ENCODE measurements around the gene PARP1.

DNA sequence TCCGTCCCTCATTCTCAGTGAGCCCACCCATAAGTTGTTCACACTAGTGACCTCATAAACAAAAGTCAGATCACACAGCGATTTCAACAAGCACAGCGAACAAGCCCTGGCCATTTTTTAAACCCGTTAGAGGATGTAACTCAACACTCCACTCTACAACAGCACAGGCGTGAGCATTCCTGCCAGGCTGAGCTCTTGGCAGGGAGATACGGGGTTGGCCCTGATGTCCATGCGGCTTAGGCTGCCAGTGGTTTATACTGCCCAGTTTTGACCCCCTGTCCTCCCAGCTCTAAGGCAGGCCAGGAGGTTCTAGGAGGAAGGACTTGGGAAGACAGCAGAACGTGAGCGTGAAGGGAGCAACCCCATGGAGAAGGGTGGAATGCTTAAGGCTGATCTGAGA is 35.0 kb downstream of the PARP1 start:
- TF ChIP-seq POLR2A (IDR thresholded peaks at IDR 0.05) (no peak), CTCF (IDR thresholded peaks at IDR 0.05) (no peak)
